Muscle layer of colon (tissue), 2 donors: ENCODE data around the gene CDH22.

ENCODE experiments used
- H3K27ac ChIP-seq: one replicate; pipeline ENCODE4 v1.7.0; 2013; ENCODE audit warnings: low read depth, mild to moderate bottlenecking, low read length, moderate library complexity
- H3K27me3 ChIP-seq, 2 donors: one replicate each; pipeline ENCODE4 v1.7.0; 2013; ENCODE audit warnings: low read length in 2 of 2, mild to moderate bottlenecking in 2 of 2; ENCODE audit not compliant: insufficient read depth in 2 of 2, control insufficient read depth in 1 of 2
- H3K36me3 ChIP-seq: one replicate; pipeline ENCODE4 v1.7.0; 2013; ENCODE audit warnings: mild to moderate bottlenecking, low read length; ENCODE audit not compliant: insufficient read depth
- H3K4me1 ChIP-seq: one replicate; pipeline ENCODE4 v1.7.0; 2013; ENCODE audit warnings: mild to moderate bottlenecking, low read length; ENCODE audit not compliant: insufficient read depth
- H3K4me3 ChIP-seq, 2 donors: one replicate each; pipeline ENCODE4 v1.7.0; 2013; ENCODE audit warnings: low read length in 2 of 2, low read depth in 1 of 2, mild to moderate bottlenecking in 1 of 2, moderate library complexity in 1 of 2
- H3K9ac ChIP-seq: one replicate; pipeline ENCODE4 v1.7.0; 2013; ENCODE audit warnings: low read length
- H3K9me3 ChIP-seq: one replicate; pipeline ENCODE4 v1.7.0; 2013; ENCODE audit warnings: mild to moderate bottlenecking, low read length
- donor health status: abdominal sarcoma.
- donor health status: Adenocarcinoma of cecum.

CDH22 gene

DNA sequence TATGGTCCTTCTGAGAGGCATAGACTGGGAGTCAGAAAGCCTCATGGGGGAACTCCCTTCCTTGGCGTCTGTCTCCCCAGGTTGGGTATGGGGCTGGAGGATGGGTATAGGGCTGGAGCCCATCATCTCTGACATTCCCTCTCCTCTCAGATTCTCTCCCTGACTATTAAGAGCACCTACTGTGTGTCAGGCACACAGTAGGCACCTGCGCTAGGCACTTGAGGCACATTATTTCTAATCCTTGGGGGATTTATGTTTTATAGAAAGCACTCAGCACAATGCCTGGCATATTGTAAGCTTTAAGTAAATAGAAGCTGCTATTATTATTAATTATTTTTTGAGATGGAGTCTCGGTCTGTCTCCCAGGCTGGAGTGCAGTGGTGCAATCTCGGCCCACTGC, 113.9 kb downstream of the CDH22 start:
- Histone ChIP-seq H3K27me3 (peaks cover 0 to 37% of the 10 kb centered on the region in 2 donors), H3K9ac (no peak overlapping the region), H3K27ac (no peak overlapping the region), H3K4me3 (no peak overlapping the region), H3K4me1 (no peaks in the 10 kb centered on the region), H3K9me3 (no peaks in the 10 kb centered on the region), H3K36me3 (no peaks in the 10 kb centered on the region)

DNA sequence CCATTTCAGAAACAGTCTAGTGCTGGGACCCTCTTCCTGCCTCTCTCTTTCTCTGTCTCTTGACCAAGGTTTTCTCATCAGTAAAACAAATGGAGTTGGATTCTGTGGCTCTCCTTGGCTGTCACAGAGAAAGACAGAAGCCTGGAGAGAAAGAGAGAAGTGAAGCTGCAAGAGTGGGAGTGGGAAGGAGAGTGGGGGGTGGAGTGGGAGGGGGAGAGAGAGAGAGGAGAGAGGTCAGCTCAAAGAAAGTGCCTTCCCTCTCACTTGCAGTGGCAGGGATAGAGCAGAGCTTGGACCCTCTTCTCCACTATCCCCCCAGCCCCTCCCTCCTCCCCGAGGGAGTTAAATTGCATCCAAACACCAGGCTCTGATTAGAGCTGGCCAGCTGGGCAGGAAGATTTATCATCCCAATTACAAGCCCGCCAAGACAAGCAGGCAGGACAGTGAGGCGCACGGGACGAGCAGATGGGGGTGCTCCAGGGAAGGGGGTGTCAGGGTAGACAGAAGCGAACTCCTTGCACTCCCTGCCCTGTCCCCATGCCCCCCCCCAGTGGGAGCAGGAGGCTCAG, 115.8 kb downstream of the CDH22 start:
- H3K9ac ChIP-seq = no peak overlapping the region
- H3K4me3 ChIP-seq = no peak overlapping the region
- peaks cover 0 to 27% of the 10 kb centered on the region in 2 donors for H3K27me3 ChIP-seq
- H3K9me3 ChIP-seq = no peaks in the 10 kb centered on the region
- H3K27ac ChIP-seq = no peak overlapping the region
- no peaks in the 10 kb centered on the region for H3K4me1 ChIP-seq
- H3K36me3 ChIP-seq = no peaks in the 10 kb centered on the region

DNA sequence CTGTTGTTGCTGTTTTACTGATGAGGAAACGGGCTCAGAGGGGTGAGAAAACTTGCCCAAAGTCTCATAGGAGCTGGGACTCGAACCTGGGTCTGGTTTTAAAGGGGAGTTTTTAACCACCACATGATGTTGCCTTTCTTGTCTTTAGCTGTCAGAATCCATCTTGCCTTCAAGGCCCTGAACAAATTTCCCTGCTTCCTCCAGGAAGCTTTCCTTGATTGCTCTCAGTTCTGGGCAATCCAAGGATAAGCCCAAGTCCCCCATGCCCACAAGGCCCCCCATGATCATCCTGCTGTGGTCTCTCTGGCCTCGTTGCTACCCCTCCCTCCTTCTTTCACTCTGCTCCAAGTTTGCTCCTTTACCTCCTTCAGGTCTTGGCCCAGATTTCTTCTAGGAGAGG, 116.7 kb downstream of the CDH22 start:
- Histone ChIP-seq H3K36me3 (no peaks in the 10 kb centered on the region), H3K4me3 (no peak overlapping the region), H3K9ac (no peak overlapping the region), H3K27ac (no peak overlapping the region), H3K4me1 (no peaks in the 10 kb centered on the region), H3K9me3 (no peaks in the 10 kb centered on the region), H3K27me3 (peaks cover 0 to 22% of the 10 kb centered on the region in 2 donors)

DNA sequence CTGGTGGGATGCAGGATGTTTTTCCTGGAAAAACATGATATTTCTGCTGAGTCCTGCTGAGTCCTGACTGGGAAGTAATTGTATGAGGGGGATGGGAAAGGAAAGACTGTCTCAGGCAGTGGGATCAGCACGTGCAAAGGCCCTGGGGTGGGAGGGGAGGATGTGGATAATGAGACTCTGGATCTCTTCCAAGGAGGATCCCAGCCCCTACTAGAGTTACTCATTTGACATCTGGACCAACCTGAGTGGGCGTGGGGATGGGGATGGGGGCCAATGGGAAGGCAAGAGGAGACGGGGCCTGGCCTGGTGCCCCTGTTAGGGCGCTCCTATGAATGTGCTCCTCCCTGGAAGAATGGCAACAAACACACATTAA, 117.1 kb downstream of the CDH22 start:
- Histone ChIP-seq H3K27me3 (peaks cover 0 to 22% of the 10 kb centered on the region in 2 donors), H3K9ac (no peak overlapping the region), H3K9me3 (no peaks in the 10 kb centered on the region), H3K4me3 (no peak overlapping the region), H3K4me1 (no peaks in the 10 kb centered on the region), H3K27ac (no peak overlapping the region), H3K36me3 (no peaks in the 10 kb centered on the region)

DNA sequence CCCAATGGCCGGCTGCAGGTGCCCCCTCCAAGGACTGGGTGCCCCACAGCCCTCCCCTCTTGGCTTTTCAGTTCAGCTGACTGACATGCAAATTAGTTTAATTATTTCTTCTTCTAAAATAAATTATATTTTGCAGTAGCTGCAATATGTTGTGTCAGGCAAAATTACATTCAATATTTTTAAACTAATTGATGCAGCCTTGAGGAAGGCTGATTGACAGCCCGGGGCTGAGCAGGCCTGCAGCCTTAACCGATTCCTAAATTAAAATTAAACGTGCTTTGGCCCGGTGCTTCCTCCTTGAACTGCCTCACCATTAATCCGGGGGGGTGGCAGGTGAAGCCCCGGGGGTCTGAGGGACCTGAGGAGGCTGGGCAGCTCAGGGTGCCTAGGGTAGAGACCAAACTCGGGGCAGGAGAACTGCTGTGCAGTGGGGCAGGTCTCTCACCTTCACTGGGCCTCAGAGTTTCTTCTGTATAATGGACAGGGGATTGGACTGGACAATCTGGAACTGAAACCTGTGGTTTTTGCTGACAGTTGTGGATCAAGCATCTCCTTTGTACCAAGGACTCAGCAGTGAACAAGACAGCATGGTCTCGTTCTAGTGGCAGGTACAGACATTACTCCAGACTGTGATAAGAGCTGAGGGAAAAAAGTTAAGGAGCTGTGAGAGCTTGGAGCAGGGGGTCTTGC, 117.7 kb downstream of the CDH22 start:
- Histone ChIP-seq H3K9ac (no peak overlapping the region), H3K27ac (no peak overlapping the region), H3K4me3 (no peak overlapping the region), H3K36me3 (no peaks in the 10 kb centered on the region), H3K4me1 (no peaks in the 10 kb centered on the region), H3K9me3 (no peaks in the 10 kb centered on the region), H3K27me3 (peaks cover 0 to 18% of the 10 kb centered on the region in 2 donors)

DNA sequence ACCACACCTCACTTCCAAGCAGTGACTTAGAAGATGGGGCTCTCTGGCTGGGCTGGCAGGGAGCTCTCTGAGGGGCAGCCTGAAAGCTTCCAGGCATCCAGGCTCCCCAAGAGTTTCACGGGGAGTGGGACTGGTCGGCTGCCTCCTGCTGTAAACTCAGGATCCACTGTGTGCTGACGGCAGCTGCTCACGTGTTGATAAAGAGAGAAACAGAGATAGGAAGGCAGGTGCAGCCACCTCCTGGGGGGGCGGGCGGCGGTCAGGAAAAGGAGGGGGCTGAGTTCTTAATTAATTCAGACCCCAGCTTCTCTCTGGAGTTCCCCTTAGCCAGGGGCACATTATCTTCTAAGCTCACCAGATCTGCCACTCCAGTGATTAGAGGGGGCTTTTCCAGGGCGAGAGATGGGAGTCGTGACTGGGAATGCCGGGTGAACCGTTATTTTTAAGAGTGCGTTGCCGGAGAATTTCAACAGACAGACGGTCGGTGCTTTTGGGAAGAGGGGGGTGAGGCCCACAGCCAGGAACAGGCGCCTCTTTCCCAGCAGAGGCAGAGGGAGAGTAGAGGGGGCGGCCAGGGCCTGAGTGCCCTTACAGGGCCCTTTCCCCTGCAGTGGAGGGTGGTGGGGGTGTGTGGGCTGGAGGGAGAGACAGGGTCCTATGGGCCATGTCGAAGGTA, 119.3 kb downstream of the CDH22 start:
- Histone ChIP-seq H3K9me3 (no peaks in the 10 kb centered on the region), H3K4me3 (no peak overlapping the region), H3K4me1 (no peaks in the 10 kb centered on the region), H3K9ac (no peak overlapping the region), H3K36me3 (no peaks in the 10 kb centered on the region), H3K27ac (no peak overlapping the region), H3K27me3 (peaks cover 0 to 15% of the 10 kb centered on the region in 2 donors)

DNA sequence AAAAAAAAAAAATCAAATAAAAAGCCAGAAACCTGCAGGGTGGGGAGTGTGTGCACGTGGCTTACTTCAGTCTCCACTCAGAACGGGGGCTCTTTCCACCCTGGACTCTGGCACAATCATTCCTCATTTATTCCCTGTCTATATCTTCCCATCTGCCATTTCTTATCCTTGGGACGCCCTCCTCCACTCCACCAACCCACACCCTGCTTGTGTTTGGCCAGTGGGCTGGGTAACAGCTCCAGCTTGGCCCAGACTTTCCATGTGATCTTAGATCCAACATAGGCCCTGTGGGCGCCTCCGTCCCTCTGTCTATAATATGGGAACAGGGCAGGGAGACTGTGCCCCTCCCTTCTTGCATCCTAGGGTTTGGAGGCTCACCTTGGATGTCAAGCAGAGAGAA, 122.1 kb downstream of the CDH22 start:
- H3K36me3 ChIP-seq = no peaks in the 10 kb centered on the region
- H3K9me3 ChIP-seq = no peaks in the 10 kb centered on the region
- H3K4me1 ChIP-seq = no peaks in the 10 kb centered on the region
- H3K27me3 ChIP-seq = peaks cover 0 to 20% of the 10 kb centered on the region in 2 donors
- no peak overlapping the region for H3K4me3 ChIP-seq
- no peak overlapping the region for H3K27ac ChIP-seq
- H3K9ac ChIP-seq = no peak overlapping the region

DNA sequence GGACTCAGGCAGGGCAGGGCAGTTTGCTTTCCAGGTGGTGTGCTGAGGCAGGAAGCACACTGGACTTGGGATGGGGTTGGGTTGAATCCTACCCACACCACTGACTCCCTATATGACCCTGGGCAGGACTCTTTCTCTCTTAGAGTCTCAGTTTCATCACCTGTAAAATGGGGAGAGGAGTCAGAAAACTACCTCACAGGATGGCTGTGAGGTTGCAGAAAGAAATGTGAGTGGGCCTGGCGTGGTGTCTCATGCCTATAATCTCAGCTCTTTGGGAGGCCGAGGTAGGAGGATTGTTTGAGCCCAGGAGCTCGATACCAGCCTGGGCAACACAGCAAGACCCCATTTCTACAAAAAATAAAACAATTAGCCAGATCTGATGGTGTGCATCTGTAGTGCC, 122.9 kb downstream of the CDH22 start:
- H3K27me3 ChIP-seq = peaks cover 0 to 20% of the 10 kb centered on the region in 2 donors
- H3K4me1 ChIP-seq = no peaks in the 10 kb centered on the region
- H3K9ac ChIP-seq = no peak overlapping the region
- no peaks in the 10 kb centered on the region for H3K9me3 ChIP-seq
- H3K36me3 ChIP-seq = no peaks in the 10 kb centered on the region
- H3K27ac ChIP-seq = no peak overlapping the region
- no peak overlapping the region for H3K4me3 ChIP-seq

DNA sequence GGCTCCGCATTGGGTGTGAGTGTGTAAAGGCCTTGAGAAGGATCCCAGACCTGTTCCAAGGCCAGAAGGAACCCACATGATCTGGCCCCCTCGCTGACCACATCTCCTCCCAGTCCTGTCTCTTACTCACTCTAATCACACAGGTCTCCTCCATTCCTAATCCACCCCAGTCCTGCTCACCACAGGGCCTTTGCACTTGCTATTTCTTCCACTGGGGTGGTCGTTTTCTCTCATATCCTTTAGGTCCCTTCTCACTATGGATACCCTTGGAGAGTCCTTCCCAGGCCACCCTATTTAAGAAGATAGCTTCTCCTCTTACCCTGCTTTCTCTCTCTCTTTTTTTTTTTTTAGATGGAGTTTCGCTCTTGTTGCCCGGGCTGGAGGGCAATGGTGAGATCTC, 124.5 kb downstream of the CDH22 start:
- Histone ChIP-seq H3K9me3 (no peaks in the 10 kb centered on the region), H3K36me3 (no peaks in the 10 kb centered on the region), H3K27ac (no peak overlapping the region), H3K9ac (no peak overlapping the region), H3K27me3 (peaks cover 0 to 33% of the 10 kb centered on the region in 2 donors), H3K4me1 (no peaks in the 10 kb centered on the region), H3K4me3 (no peak overlapping the region)

DNA sequence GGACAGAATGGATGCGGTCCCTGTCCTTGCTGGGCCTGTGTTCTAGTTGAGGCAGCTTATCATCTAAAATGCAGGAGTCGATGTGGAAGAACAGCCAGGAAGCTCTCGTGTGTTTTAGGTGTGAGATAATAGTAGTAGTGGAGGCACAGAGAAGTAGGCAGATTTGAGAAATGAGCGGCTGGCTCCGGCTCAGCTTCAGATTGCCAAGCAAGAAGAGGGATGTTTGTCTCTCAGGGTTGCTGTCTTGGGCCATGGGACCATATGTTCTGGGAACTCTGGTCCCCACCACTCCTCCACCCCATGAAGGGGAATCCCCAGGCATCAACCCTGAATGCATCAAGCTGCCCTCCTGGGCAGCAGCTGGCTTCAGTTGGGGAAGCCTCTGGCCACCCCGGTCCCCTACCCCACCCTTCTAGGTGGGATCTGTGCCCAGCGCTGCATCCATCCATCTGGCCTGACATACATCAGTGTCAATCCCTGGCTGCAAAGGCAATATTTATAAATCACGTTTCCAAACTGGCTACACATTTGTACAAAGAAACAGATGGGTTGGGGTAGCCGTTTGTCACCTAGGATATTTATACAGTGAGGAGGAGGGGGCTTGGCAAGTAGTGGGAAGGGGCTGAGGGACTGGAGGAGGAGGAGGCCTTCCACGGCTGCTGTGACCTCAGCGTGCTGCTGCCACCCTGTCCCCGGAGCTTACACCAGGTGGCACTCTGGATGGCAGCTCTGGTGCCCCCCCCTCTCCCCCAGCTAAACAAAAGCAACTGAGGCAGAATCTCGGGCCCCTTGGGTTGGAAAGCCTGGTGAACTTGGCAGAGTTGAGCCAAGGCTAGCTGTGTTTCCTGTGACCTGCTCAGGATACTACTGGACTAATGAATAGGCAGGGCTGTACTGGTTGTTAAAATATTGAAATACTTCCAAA, 125.8 kb downstream of the CDH22 start:
- H3K4me1 ChIP-seq = no peaks in the 10 kb centered on the region
- H3K9me3 ChIP-seq = no peaks in the 10 kb centered on the region
- H3K36me3 ChIP-seq = no peaks in the 10 kb centered on the region
- H3K27me3 ChIP-seq = peaks cover 0 to 28% of the 10 kb centered on the region in 2 donors
- no peak overlapping the region for H3K9ac ChIP-seq
- no peak overlapping the region for H3K27ac ChIP-seq
- no peak overlapping the region for H3K4me3 ChIP-seq

DNA sequence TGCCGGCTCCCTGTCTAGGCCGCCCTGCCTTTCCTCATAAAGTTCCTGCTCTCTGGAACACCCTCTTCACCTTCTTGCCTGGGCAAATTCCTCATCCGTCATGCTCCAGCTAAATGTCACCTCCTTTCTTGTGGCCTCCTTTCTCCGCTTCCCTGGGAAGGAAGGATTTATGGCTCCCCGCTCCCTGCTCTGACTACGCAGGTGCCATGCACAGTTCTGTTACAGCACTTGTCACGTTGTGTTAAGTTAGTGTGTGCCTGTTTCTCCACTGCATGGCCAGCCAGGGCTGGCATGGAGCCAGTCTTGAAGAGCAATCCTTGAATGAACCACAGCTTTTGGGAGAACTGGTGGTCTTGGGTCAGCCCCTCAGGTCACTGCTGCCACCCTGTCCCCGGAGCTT, 128.4 kb downstream of the CDH22 start:
- no peaks in the 10 kb centered on the region for H3K4me1 ChIP-seq
- H3K9me3 ChIP-seq = no peaks in the 10 kb centered on the region
- H3K27ac ChIP-seq = no peak overlapping the region
- H3K36me3 ChIP-seq = no peaks in the 10 kb centered on the region
- peaks cover 13 to 41% of the 10 kb centered on the region in 2 donors for H3K27me3 ChIP-seq
- H3K4me3 ChIP-seq = no peak overlapping the region
- no peak overlapping the region for H3K9ac ChIP-seq
